GM19193 (cell line): ENCODE results near the gene UCN3.

Experiments
- POLR2A ChIP-seq: IDR thresholded peaks from 4 replicates; pipeline ENCODE4 v1.6.1; 2011; ENCODE audit not compliant: insufficient read depth, insufficient read length; ENCODE audit errors: extremely low read depth

Gene UCN3

DNA sequence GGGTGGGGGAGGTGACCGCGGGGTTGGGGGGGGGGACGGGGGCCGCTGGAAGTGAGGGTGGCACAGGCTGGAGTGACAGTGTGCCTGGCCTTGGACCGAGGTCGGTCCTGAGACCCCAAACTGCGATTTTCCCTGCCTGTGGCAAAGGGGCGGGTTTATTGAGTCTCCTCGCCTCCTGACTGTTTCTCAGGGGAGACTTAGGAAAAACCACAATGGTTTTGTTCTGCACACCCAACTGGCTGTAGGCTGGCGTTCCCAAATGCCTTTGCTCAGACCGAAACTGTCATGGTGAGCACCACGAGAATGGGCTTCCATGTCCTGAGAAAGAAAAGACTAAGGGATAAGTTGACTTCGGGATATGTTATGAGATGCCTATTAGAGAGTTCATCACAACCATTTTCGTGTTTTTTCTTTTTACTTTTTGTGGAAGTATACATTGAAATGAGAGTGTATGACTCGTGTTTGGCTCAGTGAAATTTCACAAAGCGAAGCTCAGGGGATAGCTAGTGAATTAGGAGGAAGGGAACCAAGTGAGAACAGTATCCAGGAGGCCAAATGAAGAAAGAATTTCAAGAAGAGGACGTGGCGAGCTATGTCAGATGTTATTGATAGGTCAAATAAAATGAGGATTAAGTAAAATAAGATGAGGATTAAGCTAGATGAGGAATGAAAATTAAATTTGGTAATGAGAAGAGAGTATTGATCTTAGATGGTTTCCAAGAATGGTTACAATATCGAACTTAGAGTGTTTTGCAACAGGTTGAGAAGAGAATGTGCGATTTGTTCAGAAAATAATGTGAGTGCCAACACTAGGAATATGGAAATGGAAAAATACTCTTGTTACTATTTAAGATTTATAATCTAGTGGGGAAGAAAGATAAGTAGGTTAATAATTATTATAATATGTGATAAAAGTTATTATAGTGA is 48.5 kb downstream of the UCN3 start:
- TF ChIP-seq POLR2A, result no peak

DNA sequence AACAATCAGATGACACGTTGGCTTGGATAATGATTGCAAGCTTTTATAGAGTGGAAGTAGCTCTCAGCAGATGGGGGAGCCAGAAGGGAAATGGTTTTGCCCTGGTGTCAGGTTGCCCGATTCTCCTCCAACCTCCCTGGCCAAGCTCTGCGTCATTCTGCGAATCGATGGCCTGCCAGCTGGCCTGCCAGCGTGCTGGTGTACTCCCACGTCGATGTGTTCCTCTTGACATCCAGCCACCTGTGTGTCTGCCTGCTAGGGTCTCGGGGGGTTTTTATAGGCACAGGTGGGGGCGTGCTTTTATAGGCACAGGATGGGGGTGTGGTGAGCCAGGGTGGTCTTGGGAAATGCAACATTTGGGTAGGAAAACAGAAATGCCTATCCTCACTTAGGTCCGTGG is 52.2 kb downstream of the UCN3 start:
- no peak for TF ChIP-seq POLR2A

DNA sequence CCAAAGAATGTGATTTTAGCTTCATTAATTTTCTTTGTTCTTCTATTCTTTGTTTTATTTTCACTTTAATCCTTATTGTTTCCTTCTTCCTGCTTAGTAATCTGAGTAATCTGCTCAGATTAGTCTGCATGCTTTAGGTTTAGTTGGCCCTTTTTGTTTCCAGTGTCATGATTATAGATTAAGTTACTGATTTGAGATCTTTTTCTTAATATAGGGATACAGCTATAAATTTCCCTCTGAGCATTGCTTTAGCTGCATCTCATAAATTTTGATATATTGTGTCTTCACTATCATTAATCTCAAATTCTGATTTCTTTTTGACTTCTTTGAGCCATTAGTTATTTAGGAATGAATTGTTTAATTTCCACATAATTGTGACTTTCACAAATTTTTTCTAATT is 53.8 kb downstream of the UCN3 start:
- TF ChIP-seq POLR2A, result no peak

DNA sequence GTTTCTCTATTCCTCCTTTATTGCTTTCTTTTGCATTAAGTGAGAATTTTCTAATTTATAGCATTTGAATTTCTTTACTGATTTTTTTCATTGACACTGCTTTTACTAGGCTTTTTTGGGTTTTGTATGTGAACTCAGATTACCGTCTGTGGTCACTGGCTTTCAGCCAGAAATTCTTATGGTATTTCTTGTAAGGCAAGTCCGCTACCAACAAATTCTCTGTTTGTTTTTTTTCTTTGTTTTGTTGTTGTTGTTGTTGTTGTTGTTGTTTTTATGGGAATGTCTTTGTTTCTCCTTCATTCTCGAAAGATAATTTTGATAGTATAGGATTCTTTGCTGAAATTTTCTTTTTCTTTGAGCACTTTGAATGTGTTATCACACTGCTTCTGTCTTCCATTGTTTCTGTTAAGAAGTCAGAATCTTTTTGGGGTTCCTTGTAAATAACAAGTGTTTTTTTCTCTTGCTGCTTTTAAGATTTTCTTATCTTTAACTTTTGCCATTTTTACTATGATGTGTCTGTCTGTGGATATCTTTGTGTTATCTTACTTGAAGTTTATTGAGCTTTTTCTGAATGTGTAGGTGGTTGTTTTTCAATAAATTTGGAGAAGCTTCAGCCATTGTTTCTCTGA is 54.8 kb downstream of the UCN3 start:
- TF ChIP-seq POLR2A, result no peak

DNA sequence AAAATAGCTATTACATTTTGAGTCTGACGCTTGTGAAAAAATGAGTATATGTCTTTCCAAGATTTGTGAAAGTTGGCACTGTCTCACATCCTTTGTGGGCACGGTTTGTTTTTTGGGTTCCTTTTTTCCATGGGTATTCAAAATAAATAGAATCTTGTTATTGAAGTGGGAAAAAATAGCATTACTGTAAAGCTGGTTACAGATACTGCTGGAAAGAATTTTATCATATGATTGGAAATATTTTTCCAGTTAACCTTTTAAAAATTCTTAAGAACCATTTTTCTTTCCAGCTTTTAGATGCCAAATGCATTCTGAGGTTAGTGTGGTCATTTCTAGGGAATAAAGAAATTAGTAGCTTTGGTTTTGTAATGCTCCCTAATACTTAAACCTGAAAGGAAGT is 59.0 kb downstream of the UCN3 start:
- TF ChIP-seq POLR2A, result no peak
